WTC11 (cell line): ENCODE measurements around the gene LAT. TPM values are rescaled to one million over a fixed set of nuclear protein-coding genes. Genes with fewer than 3 reads are reported as not detected.

Experiments
- ATAC-seq: fragments of 200-7000 bp; cut with Tn5 transposase; 2 replicates; pipeline ENCODE4 v1.10.0; 2021; ENCODE audit warnings: mild to moderate bottlenecking, moderate library complexity
- CTCF ChIA-PET: fragments of 300-600 bp; sonication (Branson Sonifier 250); formaldehyde crosslinking; loops from one replicate; lab custom pipeline; 2021; ENCODE audit warnings: antibody characterized with exemption; lab: Charles Lee
- POLR2A ChIA-PET: fragments of 350-600 bp; sonication (Branson Sonifier 250); formaldehyde crosslinking; loops from one replicate; lab custom pipeline; 2021; ENCODE audit warnings: antibody characterized with exemption; lab: Charles Lee
- DNase-seq: peaks from one replicate; pipeline ENCODE4 v3.0.0; 2021; ENCODE audit warnings: low spot score
- H3K27ac Mint-ChIP-seq: 2 replicates; pipeline ENCODE4 v1.8.0; 2021; ENCODE audit warnings: mixed read lengths
- H3K27me3 Mint-ChIP-seq: 2 replicates; pipeline ENCODE4 v1.8.0; 2021; ENCODE audit warnings: low read depth, mild to moderate bottlenecking, moderate library complexity, mixed read lengths
- H3K36me3 Mint-ChIP-seq: 2 replicates; pipeline ENCODE4 v1.8.0; 2021; ENCODE audit warnings: mixed read lengths
- H3K4me1 Mint-ChIP-seq: 2 replicates; pipeline ENCODE4 v1.8.0; 2022; ENCODE audit warnings: mixed read lengths
- H3K4me3 Mint-ChIP-seq: 2 replicates; pipeline ENCODE4 v1.8.0; 2021; ENCODE audit warnings: mild to moderate bottlenecking, moderate library complexity, mixed read lengths
- H3K9me3 Mint-ChIP-seq: 2 replicates; pipeline ENCODE4 v1.8.0; 2021; ENCODE audit warnings: mixed read lengths
- CDX4 ChIP-seq: fragments of 250-450 bp; sonication (Bioruptor Pico); IDR thresholded peaks from 2 replicates; pipeline ENCODE4 v1.9.0; 2021; ENCODE audit warnings: moderate library complexity, mild to moderate bottlenecking, inconsistent platforms, borderline replicate concordance
- EMX1 ChIP-seq: fragments of 250-450 bp; sonication (Bioruptor Pico); IDR thresholded peaks from 2 replicates; pipeline ENCODE4 v1.8.0; 2021; ENCODE audit warnings: mild to moderate bottlenecking
- ERG ChIP-seq: fragments of 250-450 bp; sonication (Bioruptor Pico); IDR thresholded peaks from 2 replicates; pipeline ENCODE4 v1.8.0; 2021; ENCODE audit warnings: mild to moderate bottlenecking
- FOXK1 ChIP-seq: sonication (generic); formaldehyde crosslinking; IDR thresholded peaks from 2 replicates; pipeline ENCODE4 v1.8.0; 2022; ENCODE audit warnings: mild to moderate bottlenecking, moderate library complexity, missing genetic modification reagents
- GTF2I ChIP-seq: fragments of 250-450 bp; sonication (Bioruptor Pico); conservative IDR thresholded peaks from 2 replicates; pipeline ENCODE4 v1.4.0; 2021; ENCODE audit warnings: mild to moderate bottlenecking
- HMGA2 ChIP-seq: fragments of 250-450 bp; sonication (Bioruptor Pico); IDR thresholded peaks from 2 replicates; pipeline ENCODE4 v1.4.0; 2021; ENCODE audit warnings: mild to moderate bottlenecking, moderate library complexity
- IRF2 ChIP-seq: sonication (generic); formaldehyde crosslinking; IDR thresholded peaks from 2 replicates; pipeline ENCODE4 v1.8.0; 2022; ENCODE audit warnings: low read depth, missing genetic modification reagents, borderline replicate concordance
- NFATC4 ChIP-seq: fragments of 250-450 bp; sonication (Bioruptor Pico); IDR thresholded peaks from 2 replicates; pipeline ENCODE4 v1.9.0; 2021; ENCODE audit warnings: mild to moderate bottlenecking
- PREB ChIP-seq: sonication (generic); formaldehyde crosslinking; IDR thresholded peaks from 2 replicates; pipeline ENCODE4 v1.8.1; 2022; ENCODE audit warnings: mild to moderate bottlenecking, missing genetic modification reagents, moderate library complexity, borderline replicate concordance
- SMAD3 ChIP-seq: sonication (generic); formaldehyde crosslinking; IDR thresholded peaks from 2 replicates; pipeline ENCODE4 v1.8.0; 2022; ENCODE audit warnings: missing genetic modification reagents, mild to moderate bottlenecking, borderline replicate concordance
- SMAD4 ChIP-seq: sonication (generic); formaldehyde crosslinking; IDR thresholded peaks from 2 replicates; pipeline ENCODE4 v1.8.0; 2022; ENCODE audit warnings: mild to moderate bottlenecking, missing genetic modification reagents
- SOX15 ChIP-seq: fragments of 250-450 bp; sonication (Bioruptor Pico); IDR thresholded peaks from 2 replicates; pipeline ENCODE4 v1.9.0; 2021; ENCODE audit warnings: mild to moderate bottlenecking
- ZNF281 ChIP-seq: sonication (generic); formaldehyde crosslinking; IDR thresholded peaks from 2 replicates; pipeline ENCODE4 v1.8.0; 2023; ENCODE audit warnings: mild to moderate bottlenecking, missing genetic modification reagents
- ZNF396 ChIP-seq: fragments of 250-450 bp; sonication (Bioruptor Pico); IDR thresholded peaks from 2 replicates; pipeline ENCODE4 v1.8.0; 2021; ENCODE audit warnings: mild to moderate bottlenecking, moderate library complexity, borderline replicate concordance
- ZNF423 ChIP-seq: fragments of 250-450 bp; sonication (Bioruptor Pico); IDR thresholded peaks from 2 replicates; pipeline ENCODE4 v2.1.2; 2022; ENCODE audit warnings: mild to moderate bottlenecking, moderate library complexity
- ZNF671 ChIP-seq: fragments of 250-450 bp; sonication (Bioruptor Pico); IDR thresholded peaks from 2 replicates; pipeline ENCODE4 v1.8.0; 2021; ENCODE audit warnings: mild to moderate bottlenecking
- total RNA-seq: library from RNA; stranded (reverse); gene quantifications from 3 replicates; pipeline ENCODE4 v1.2.3, GENCODE V29; 2021

The LAT gene
- total RNA-seq, 1 experiment from 2014 or later = 5.6 TPM

- no peak overlapping the region for H3K4me3 Mint-ChIP-seq
- TF ChIP-seq FOXK1 (CRISPR knock-in tag) (no peak), ERG (CRISPR knock-in tag) (no peak), IRF2 (CRISPR knock-in tag) (no peak), ZNF671 (no peak), PREB (CRISPR knock-in tag) (no peak), SMAD4 (CRISPR knock-in tag) (no peak), SMAD3 (CRISPR knock-in tag) (no peak), ZNF396 (CRISPR knock-in tag) (no peak), ZNF423 (CRISPR knock-in tag) (no peak), EMX1 (CRISPR knock-in tag) (no peak), SOX15 (no peak), NFATC4 (no peak)
- TF ChIP-seq, all 79 proteins: peak for 0
- no peaks in the 10 kb centered on the region for H3K27me3 Mint-ChIP-seq
- ChIA-PET POLR2A (no interaction called here), CTCF (interaction anchor here (0.6 to 1.9 kb wide), 6 partner anchors 11 to 175 kb away, joined by 3 to 15 read pairs (median 6); partner anchors contain the start of gene SPNS1)
- no peaks in the 10 kb centered on the region for H3K36me3 Mint-ChIP-seq
- peaks cover 13% of the 10 kb centered on the region for H3K4me1 Mint-ChIP-seq
- DNase-seq = no peak
- peak; percentile 38; the same call in 1 of the 2 replicates for ATAC-seq
- H3K27ac Mint-ChIP-seq = no peak overlapping the region
- H3K9me3 Mint-ChIP-seq = no peaks in the 10 kb centered on the region
Observed at GRCh38 chr16:29028457-29029167, 43.8 kb downstream of the LAT start.

GRCh38 chr16:29029168-29029994 lies 44.5 kb downstream of the LAT start:
- H3K27me3 Mint-ChIP-seq = no peaks in the 10 kb centered on the region; the same call in 1 of the 2 replicates
- ChIA-PET POLR2A (no interaction called here), CTCF (interaction anchor here (0.6 to 1.9 kb wide), 4 partner anchors 19 to 176 kb away, joined by 3 to 15 read pairs (median 7); partner anchors contain the start of gene SPNS1)
- ATAC-seq (peak; percentile 61), DNase-seq (peak; percentile 32)
- peaks cover 13% of the 10 kb centered on the region for H3K4me1 Mint-ChIP-seq
- TF ChIP-seq HMGA2 (CRISPR knock-in tag) (no peak), CDX4 (no peak), GTF2I (CRISPR knock-in tag) (peak; percentile 56; the same call in 1 of the 2 replicates), ZNF281 (CRISPR knock-in tag) (0 out of 2 replicates have a peak, but pooled peaks have one; percentile 27)
- H3K9me3 Mint-ChIP-seq = no peaks in the 10 kb centered on the region
- H3K4me3 Mint-ChIP-seq = no peak overlapping the region
- H3K27ac Mint-ChIP-seq = no peak overlapping the region
- no peaks in the 10 kb centered on the region for H3K36me3 Mint-ChIP-seq
